IMR-90 (cell line): ENCODE data around the gene OSBPL1A. TPM values are rescaled to one million over a fixed set of nuclear protein-coding genes. Genes with fewer than 3 reads are reported as not detected.

Experiments
- ATAC-seq: fragments of 200-7000 bp; cut with Tn5 transposase; 2 replicates; pipeline ENCODE4 v1.9.1; 2020; ENCODE audit warnings: low read depth, mild to moderate bottlenecking, moderate library complexity
- BruUV-seq: library from RNA; stranded (reverse); fragments of 400-500 nt; replicated peaks from 2 replicates; lab custom pipeline; 2021; lab: Mats Ljungman, UMichigan
- CTCF ChIA-PET: fragments of 300-600 bp; formaldehyde crosslinking; extraction: SDS; loops from one replicate; lab custom pipeline; 2021; ENCODE audit warnings: antibody characterized with exemption; lab: Yijun Ruan, JAX
- POLR2A ChIA-PET: fragments of 300-600 bp; sonication (Branson Sonifier 250); formaldehyde crosslinking; loops from one replicate; lab custom pipeline; 2022; ENCODE audit warnings: antibody characterized with exemption; ENCODE audit not compliant: unreplicated experiment; lab: Charles Lee
- DNase-seq: peaks from one replicate; pipeline ENCODE4 v3.0.0; 2013
- H2AFZ ChIP-seq: replicated peaks from 2 replicates; pipeline ENCODE3; 2013; ENCODE audit warnings: low read length, mild to moderate bottlenecking; ENCODE audit not compliant: poor library complexity
- H2AK5ac ChIP-seq: 2 replicates; pipeline ENCODE4 v1.6.1; 2013; ENCODE audit warnings: low read depth, low read length, inconsistent platforms
- H2AK9ac ChIP-seq: replicated peaks from 2 replicates; pipeline ENCODE3; 2013; ENCODE audit warnings: mild to moderate bottlenecking, low read depth, low read length, moderate library complexity; ENCODE audit not compliant: poor library complexity
- H2BK120ac ChIP-seq: 2 replicates; pipeline ENCODE4 v1.6.1; 2013; ENCODE audit warnings: low read depth, low read length, inconsistent platforms
- H2BK15ac ChIP-seq: 3 replicates; pipeline ENCODE4 v1.6.1; 2013; ENCODE audit warnings: low read depth, low read length, inconsistent platforms
- H2BK20ac ChIP-seq: 2 replicates; pipeline ENCODE4 v1.6.1; 2013; ENCODE audit warnings: low read depth, mild to moderate bottlenecking, inconsistent platforms, low read length, moderate library complexity
- H2BK5ac ChIP-seq: 2 replicates; pipeline ENCODE4 v1.6.1; 2013; ENCODE audit warnings: mild to moderate bottlenecking, low read depth, low read length, inconsistent platforms; ENCODE audit not compliant: poor library complexity, severe bottlenecking
- H3K14ac ChIP-seq: replicated peaks from 2 replicates; pipeline ENCODE4 v1.6.1; 2013; ENCODE audit warnings: low read depth, low read length, inconsistent platforms
- H3K18ac ChIP-seq: 2 replicates; pipeline ENCODE4 v1.6.1; 2013; ENCODE audit warnings: low read depth, low read length, control low read depth
- H3K23ac ChIP-seq: 2 replicates; pipeline ENCODE4 v1.6.1; 2013; ENCODE audit warnings: low read depth, low read length, inconsistent platforms
- H3K27ac ChIP-seq: 2 replicates; pipeline ENCODE4 v1.5.1; 2013; ENCODE audit warnings: mild to moderate bottlenecking, control low read depth, low read length; ENCODE audit not compliant: insufficient read depth
- H3K27me3 ChIP-seq: 2 replicates; pipeline ENCODE4 v1.6.1; 2013; ENCODE audit warnings: low read length; ENCODE audit not compliant: control insufficient read depth, insufficient read depth
- H3K36me3 ChIP-seq: 2 replicates; pipeline ENCODE4 v1.6.1; 2013; ENCODE audit warnings: low read length, mixed read lengths; ENCODE audit not compliant: control insufficient read depth, insufficient read depth
- H3K4ac ChIP-seq: 2 replicates; pipeline ENCODE4 v1.6.1; 2013; ENCODE audit warnings: low read depth, low read length, inconsistent platforms
- H3K4me1 ChIP-seq: 2 replicates; pipeline ENCODE4 v1.6.1; 2013; ENCODE audit warnings: low read length, mixed read lengths; ENCODE audit not compliant: control insufficient read depth, insufficient read depth
- H3K4me2 ChIP-seq: 2 replicates; pipeline ENCODE4 v1.6.1; 2013; ENCODE audit warnings: low read depth, mild to moderate bottlenecking, control low read depth, low read length, moderate library complexity
- H3K4me3 ChIP-seq: 2 replicates; pipeline ENCODE4 v1.5.1; 2013; ENCODE audit warnings: low read depth, mild to moderate bottlenecking, control low read depth, low read length, moderate library complexity; ENCODE audit not compliant: insufficient read depth
- H3K56ac ChIP-seq: 2 replicates; pipeline ENCODE4 v1.6.1; 2013; ENCODE audit warnings: low read length, inconsistent platforms; ENCODE audit not compliant: insufficient read depth; ENCODE audit errors: extremely low read depth
- H3K79me1 ChIP-seq, 2 experiments: 2 replicates each; pipeline ENCODE4 v1.6.1; 2013; ENCODE audit warnings: low read length in 2 of 2, inconsistent platforms in 1 of 2, low read depth in 1 of 2
- H3K9ac ChIP-seq: 2 replicates; pipeline ENCODE4 v1.6.1; 2013; ENCODE audit warnings: low read depth, low read length, control low read depth
- H3K9me1 ChIP-seq: 2 replicates; pipeline ENCODE4 v1.6.1; 2013; ENCODE audit warnings: low read length, inconsistent platforms; ENCODE audit not compliant: insufficient read depth
- H3K9me3 ChIP-seq: 2 replicates; pipeline ENCODE4 v1.6.1; 2013; ENCODE audit warnings: low read length; ENCODE audit not compliant: control insufficient read depth, insufficient read depth
- H4K20me1 ChIP-seq: 2 replicates; pipeline ENCODE4 v1.6.1; 2013; ENCODE audit warnings: low read length, inconsistent platforms; ENCODE audit not compliant: insufficient read depth
- H4K5ac ChIP-seq: 2 replicates; pipeline ENCODE4 v1.6.1; 2013; ENCODE audit warnings: mild to moderate bottlenecking, low read depth, low read length, control low read depth
- H4K8ac ChIP-seq, 2 experiments: 2 replicates each; pipeline ENCODE4 v1.6.1; 2013; ENCODE audit warnings: low read depth in 2 of 2, low read length in 2 of 2, control low read depth in 1 of 2, inconsistent platforms in 1 of 2
- H4K91ac ChIP-seq: 2 replicates; pipeline ENCODE4 v1.6.1; 2013; ENCODE audit warnings: low read depth, low read length, inconsistent platforms; ENCODE audit not compliant: insufficient read depth
- CHD1 ChIP-seq: IDR thresholded peaks from 2 replicates; pipeline ENCODE4 v1.6.1; 2012; ENCODE audit warnings: low read depth, low read length, improper control_type of control experiment
- MXI1 ChIP-seq: IDR thresholded peaks from 2 replicates; pipeline ENCODE4 v1.6.1; 2012; ENCODE audit warnings: low read depth, mild to moderate bottlenecking, low read length, moderate library complexity, borderline replicate concordance
- NFE2L2 ChIP-seq: fragments of 150-350 bp; IDR thresholded peaks from 2 replicates; pipeline ENCODE4 v1.6.1; 2016; ENCODE audit warnings: low read depth, mild to moderate bottlenecking, low read length
- POLR2A ChIP-seq: IDR thresholded peaks from 2 replicates; pipeline ENCODE4 v1.6.1; 2012; ENCODE audit warnings: mild to moderate bottlenecking, low read depth, low read length
- RAD21 ChIP-seq: IDR thresholded peaks from 2 replicates; pipeline ENCODE4 v1.6.1; 2012; ENCODE audit warnings: low read length, improper control_type of control experiment
- RCOR1 ChIP-seq: IDR thresholded peaks from 2 replicates; pipeline ENCODE4 v1.6.1; 2012; ENCODE audit warnings: mild to moderate bottlenecking, low read length, improper control_type of control experiment; ENCODE audit not compliant: insufficient replicate concordance
- WGBS, 2 experiments: methylation state at CpG; one replicate each; pipeline versions ENCODE4 v1.1.5 to v1.1.7; 2013; ENCODE audit warnings: missing lambda C conversion rate in 2 of 2; ENCODE audit not compliant: insufficient read length in 1 of 2; ENCODE audit errors: extremely low coverage in 2 of 2; 5-methylcytosine and 5-hydroxymethylcytosine counted together
- dilution Hi-C: fragments of 300-500 bp; cut with HindIII; formaldehyde crosslinking; loops from one replicate; pipeline ENCODE4 v1.14.3; 2018; ENCODE audit warnings: low sequenced_read_pairs; ENCODE audit not compliant: unreplicated experiment
- in situ Hi-C: fragments of 300-500 bp; cut with MboI; formaldehyde crosslinking; loops from 3 replicates; pipeline ENCODE4 v1.14.3; 2019; ENCODE audit warnings: low sequenced_read_pairs, inconsistent platforms, mixed read lengths
- intact Hi-C: fragments of 100-400 bp; cut with micrococcal nuclease; formaldehyde crosslinking; loops from 2 replicates; pipeline ENCODE4 v1.10.0; 2022
- polyA plus RNA-seq, 3 experiments: library from polyadenylated mRNA; depleted of rRNA; stranded (reverse); fragments of >200 nt; gene quantifications; 2 replicates each; pipeline ENCODE4 v1.2.3, GENCODE V29; 2012; ENCODE audit warnings: low replicate concordance in 1 of 3
- total RNA-seq: library from RNA; depleted of rRNA; stranded (reverse); fragments of >200 nt; gene quantifications from 2 replicates; pipeline ENCODE4 v1.2.3, GENCODE V29; 2012

OSBPL1A gene
- total and polyA plus RNA-seq, 2 of the 4 experiments (the other 2 are of a cell fraction) = 29.4 to 70.4 TPM

- H3K79me1 ChIP-seq = peaks cover 0 to 9% of the 10 kb centered on the region in 2 experiments; a peak in 1 of 4 replicates
- H3K23ac ChIP-seq = no peak overlapping the region
- no peak overlapping the region for H4K91ac ChIP-seq
- no peak overlapping the region for H3K4me2 ChIP-seq
- H3K9ac ChIP-seq = no peak overlapping the region
- no peak overlapping the region for H2BK120ac ChIP-seq
- CTCF ChIA-PET = no interaction called here
- no peak overlapping the region for H4K8ac ChIP-seq
- peaks cover 6% of the 10 kb centered on the region for H3K9me1 ChIP-seq
- dilution Hi-C loops (no loop called here), intact Hi-C loops (no loop called here), in situ Hi-C loops (no loop called here)
- no peaks in the 10 kb centered on the region for H4K20me1 ChIP-seq
- H3K4me1 ChIP-seq = 0 out of 2 replicates have a peak, but pooled peaks cover 1% of the 10 kb centered on the region
- no peak overlapping the region for H2BK15ac ChIP-seq
- no peak overlapping the region for H2BK20ac ChIP-seq
- no peak overlapping the region for H3K56ac ChIP-seq
- WGBS, 2 experiments = 95% methylated on average over 6 of the region's 6 CpGs; no CpG with 5 or more reads in 1 of the 2 experiments
- no peak overlapping the region for H3K27ac ChIP-seq
- H3K36me3 ChIP-seq = no peaks in the 10 kb centered on the region; the same call in 1 of the 2 replicates
- no peak for TF ChIP-seq CHD1
- TF ChIP-seq NFE2L2 = no peak
- no peak for TF ChIP-seq POLR2A
- TF ChIP-seq MXI1 = no peak
- no peak for TF ChIP-seq RCOR1
- TF ChIP-seq RAD21 = no peak
- H3K27me3 ChIP-seq = no peaks in the 10 kb centered on the region
- no peak overlapping the region for H3K18ac ChIP-seq
- no peak overlapping the region for H2AK5ac ChIP-seq
- no TSS peak for BruUV-seq
- H3K4me3 ChIP-seq = no peak overlapping the region
- H3K4ac ChIP-seq = no peak overlapping the region
- DNase-seq = no peak
- no peak overlapping the region for H3K14ac ChIP-seq
- H3K9me3 ChIP-seq = no peaks in the 10 kb centered on the region
- no peak overlapping the region for H2BK5ac ChIP-seq
- ATAC-seq = no peak
- no peak overlapping the region for H4K5ac ChIP-seq
- no peak overlapping the region for H2AK9ac ChIP-seq
- POLR2A ChIA-PET = no interaction called here
- no peak overlapping the region for H2AFZ ChIP-seq
Observed at GRCh38 chr18:24380163-24380747, 17.4 kb downstream of the OSBPL1A start.
